Urinary bladder (tissue), 4 donors: ENCODE results near the gene TOM1. TPM values are rescaled to one million over a fixed set of nuclear protein-coding genes. Genes with fewer than 3 reads are reported as not detected.

Source experiments
- DNase-seq: peaks from one replicate; pipeline ENCODE4 v3.0.0-alpha.2; 2015; ENCODE audit errors: extremely low spot score
- H3K27ac ChIP-seq: one replicate; pipeline ENCODE4 v1.5.1; 2013; ENCODE audit warnings: low read depth, mild to moderate bottlenecking, moderate library complexity
- H3K36me3 ChIP-seq: one replicate; pipeline ENCODE4 v1.6.1; 2013; ENCODE audit warnings: mild to moderate bottlenecking, moderate library complexity; ENCODE audit not compliant: insufficient read depth
- H3K4me1 ChIP-seq: one replicate; pipeline ENCODE4 v1.6.1; 2013; ENCODE audit warnings: mild to moderate bottlenecking, moderate library complexity; ENCODE audit not compliant: insufficient read depth
- H3K4me3 ChIP-seq: one replicate; pipeline ENCODE4 v1.5.1; 2013; ENCODE audit warnings: low read depth, low read length
- WGBS: extraction: QIAGEN DNeasy Blood & Tissue Kit; methylation state at CpG from one replicate; pipeline ENCODE4 v1.1.7; 2013; 5-methylcytosine and 5-hydroxymethylcytosine counted together
- polyA plus RNA-seq: library from polyadenylated mRNA; stranded (reverse); fragments of 200-250 nt; gene quantifications from one replicate; pipeline ENCODE4 v1.2.3, GENCODE V29; 2013
- total RNA-seq: library from RNA; depleted of rRNA; stranded (reverse); fragments of >200 nt; gene quantifications from one replicate; pipeline ENCODE4 v1.2.3, GENCODE V29; 2014
- donor health status: healthy with polysubstance abuse.
- donor health status: healthy.

Gene TOM1
- total and polyA plus RNA-seq, 2 donors, result 15.0 to 35.3 TPM

DNA sequence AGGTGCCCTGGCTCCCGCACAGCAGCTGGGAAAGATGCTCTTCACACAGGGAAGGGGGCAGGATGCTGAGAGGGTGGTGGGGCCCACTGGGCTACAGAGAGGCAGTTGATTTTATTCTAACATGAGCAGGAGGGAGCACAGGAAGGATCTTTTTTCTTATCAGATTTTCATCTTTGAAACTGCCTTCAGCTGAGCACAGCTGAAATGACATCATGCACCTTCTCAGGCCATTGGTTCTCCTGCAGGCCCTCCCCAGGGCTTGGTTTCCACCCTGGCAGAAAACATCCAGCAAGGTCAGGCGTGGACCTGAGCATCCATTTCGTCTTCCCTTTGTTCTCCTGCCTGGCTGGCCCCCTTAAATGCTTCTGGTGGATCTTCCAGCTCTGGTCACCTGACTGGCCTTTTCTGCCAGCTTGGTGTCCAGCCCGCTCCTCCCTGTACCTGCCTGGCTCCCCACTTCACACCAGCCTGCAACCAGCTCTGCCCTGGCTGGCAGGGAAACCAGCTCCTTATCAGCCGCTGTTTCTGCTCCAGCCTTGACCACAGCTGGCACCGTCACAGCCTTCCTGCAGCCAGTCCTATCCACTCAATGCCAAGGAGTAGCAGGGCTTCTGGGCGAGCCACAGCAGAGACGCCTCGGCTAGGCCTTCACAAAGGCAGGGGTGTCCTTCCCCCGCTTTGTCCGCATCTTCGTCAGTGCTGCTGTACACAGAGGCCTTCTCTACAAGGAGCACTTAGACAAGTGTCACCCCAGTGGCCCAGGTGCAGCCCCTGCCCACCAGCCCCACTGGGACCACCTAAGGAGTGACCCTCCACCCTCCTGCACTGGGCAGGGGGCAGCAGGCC is 36.5 kb downstream of the TOM1 start:
- no peak for DNase-seq
- Histone ChIP-seq H3K36me3 (peaks cover 4% of the 10 kb centered on the region), H3K4me1 (no peaks in the 10 kb centered on the region), H3K4me3 (no peak overlapping the region), H3K27ac (no peak overlapping the region)
- 90% methylated on average over 12 of the region's 12 CpGs for WGBS

DNA sequence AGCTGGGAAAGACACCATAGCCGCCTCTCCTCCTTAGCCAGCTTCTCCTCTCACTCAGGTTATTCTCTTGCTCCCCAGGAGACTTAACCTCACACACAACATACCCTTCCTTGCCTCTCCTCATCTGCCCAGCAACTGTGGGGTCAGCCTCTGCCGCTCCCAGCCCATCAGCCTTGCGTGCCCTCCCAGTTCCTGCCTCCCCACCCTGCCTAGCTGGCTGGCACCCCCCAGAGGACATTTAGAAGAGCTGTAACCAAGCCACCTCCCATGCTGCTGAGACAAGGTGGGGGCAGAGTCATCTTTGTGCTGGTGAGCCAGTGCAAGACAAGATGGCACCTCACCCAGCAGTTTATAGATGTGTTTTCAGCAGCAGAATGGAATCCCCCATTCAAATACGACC is 38.2 kb downstream of the TOM1 start:
- no peak for DNase-seq
- WGBS, result 86% methylated on average over 4 of the region's 4 CpGs
- peaks cover 4% of the 10 kb centered on the region for H3K36me3 ChIP-seq

DNA sequence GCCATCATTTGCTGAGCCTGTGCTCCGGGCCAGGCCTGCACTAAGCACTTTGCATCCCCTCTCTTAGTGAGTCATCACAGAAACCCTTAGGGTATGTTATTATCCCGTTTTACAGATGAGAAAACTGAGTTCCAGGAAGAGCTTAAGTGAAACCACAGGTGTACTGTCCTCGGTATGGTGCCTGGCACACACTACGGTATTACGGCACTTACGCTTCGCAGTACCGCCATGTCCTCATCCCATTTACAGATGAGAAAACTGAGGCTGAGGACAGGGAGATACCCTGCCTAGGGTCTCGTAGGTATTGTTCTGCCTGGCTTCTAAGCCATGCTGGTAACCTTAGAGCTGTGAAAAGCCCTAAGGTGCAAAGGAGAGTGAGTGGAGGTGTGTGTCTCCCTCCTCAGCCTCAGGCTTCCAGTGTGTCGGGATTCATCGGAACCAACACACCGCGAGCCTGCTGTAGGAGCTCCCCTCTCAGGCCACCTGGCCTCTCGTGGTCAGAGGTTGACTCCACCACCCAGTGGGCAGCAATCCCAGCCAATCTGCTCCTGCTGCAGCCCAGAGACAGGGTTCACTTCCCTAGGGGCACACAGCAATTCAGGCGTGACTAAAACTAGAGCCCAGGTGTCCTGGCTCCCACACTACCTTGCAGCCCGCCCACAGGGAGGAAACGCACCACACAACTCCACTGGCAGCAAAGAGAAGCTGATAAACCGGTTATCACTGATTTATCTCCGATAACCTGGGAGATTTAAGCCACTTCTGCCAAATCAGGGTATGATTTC is 41.6 kb downstream of the TOM1 start:
- H3K27ac ChIP-seq, result no peak overlapping the region
- H3K4me3 ChIP-seq, result no peak overlapping the region
- no peaks in the 10 kb centered on the region for H3K4me1 ChIP-seq
- H3K36me3 ChIP-seq, result peaks cover 2% of the 10 kb centered on the region
- no peak for DNase-seq
- 92% methylated on average over 19 of the region's 19 CpGs for WGBS

More for the DNA sequence above, 38.2 kb downstream of the TOM1 start:
- Histone ChIP-seq H3K4me1 (no peaks in the 10 kb centered on the region), H3K27ac (no peak overlapping the region), H3K4me3 (no peak overlapping the region)

GRCh38 chr22:35342390-35342789 is 42.7 kb downstream of the TOM1 start:
- Histone ChIP-seq H3K4me1 (no peaks in the 10 kb centered on the region), H3K4me3 (no peak overlapping the region), H3K36me3 (peaks cover 2% of the 10 kb centered on the region), H3K27ac (no peak overlapping the region)
- 94% methylated on average over 4 of the region's 4 CpGs for WGBS
- DNase-seq, result no peak

GRCh38 chr22:35343664-35344550 is 44.2 kb downstream of the TOM1 start:
- Histone ChIP-seq H3K27ac (no peak overlapping the region), H3K36me3 (no peaks in the 10 kb centered on the region), H3K4me1 (no peaks in the 10 kb centered on the region), H3K4me3 (no peak overlapping the region)
- no peak for DNase-seq
- 97% methylated on average over 26 of the region's 26 CpGs for WGBS

- no peak for DNase-seq
- Histone ChIP-seq H3K36me3 (no peaks in the 10 kb centered on the region), H3K4me3 (no peak overlapping the region), H3K4me1 (no peaks in the 10 kb centered on the region), H3K27ac (no peak overlapping the region)
- WGBS, result 94% methylated on average over 14 of the region's 14 CpGs
These were observed 45.4 kb downstream of the TOM1 start for GRCh38 chr22:35344956-35345690.

DNA sequence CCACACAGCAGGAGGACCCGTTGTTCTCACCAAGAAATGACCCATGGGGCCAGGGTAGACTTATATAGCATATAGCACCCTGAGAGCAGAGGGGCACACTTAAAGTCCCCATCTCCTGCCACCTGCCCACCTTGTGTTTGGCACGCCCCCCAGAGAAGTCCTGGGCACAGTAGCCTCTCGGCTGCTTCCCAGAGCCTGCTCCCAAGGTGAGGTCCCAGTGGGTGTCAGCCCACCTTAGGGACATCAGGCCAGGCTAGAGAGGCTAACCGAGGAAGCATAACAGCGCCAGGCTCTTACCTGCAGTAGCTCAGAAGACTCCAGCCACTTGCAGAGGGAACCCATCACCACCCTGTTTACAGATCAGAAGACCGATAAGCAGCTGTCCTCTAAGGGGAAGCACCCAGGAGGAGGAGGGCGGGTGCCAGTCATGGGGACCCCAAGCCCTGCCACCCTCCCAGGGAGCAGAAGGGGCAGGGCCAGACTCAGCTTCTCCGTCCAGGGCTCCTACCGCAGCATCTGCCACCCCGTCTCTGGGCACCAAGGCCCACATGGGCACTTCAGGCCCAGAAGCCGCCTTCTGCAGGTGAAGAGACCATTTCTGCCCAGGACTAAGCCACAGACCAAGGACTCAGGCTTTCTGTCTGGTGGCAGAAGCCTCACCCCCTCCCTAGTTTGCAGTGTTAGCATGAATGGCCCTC is 46.3 kb downstream of the TOM1 start:
- Histone ChIP-seq H3K36me3 (no peaks in the 10 kb centered on the region), H3K4me1 (no peaks in the 10 kb centered on the region), H3K4me3 (no peak overlapping the region), H3K27ac (no peak overlapping the region)
- DNase-seq, result no peak
- 92% methylated on average over 11 of the region's 11 CpGs for WGBS

DNA sequence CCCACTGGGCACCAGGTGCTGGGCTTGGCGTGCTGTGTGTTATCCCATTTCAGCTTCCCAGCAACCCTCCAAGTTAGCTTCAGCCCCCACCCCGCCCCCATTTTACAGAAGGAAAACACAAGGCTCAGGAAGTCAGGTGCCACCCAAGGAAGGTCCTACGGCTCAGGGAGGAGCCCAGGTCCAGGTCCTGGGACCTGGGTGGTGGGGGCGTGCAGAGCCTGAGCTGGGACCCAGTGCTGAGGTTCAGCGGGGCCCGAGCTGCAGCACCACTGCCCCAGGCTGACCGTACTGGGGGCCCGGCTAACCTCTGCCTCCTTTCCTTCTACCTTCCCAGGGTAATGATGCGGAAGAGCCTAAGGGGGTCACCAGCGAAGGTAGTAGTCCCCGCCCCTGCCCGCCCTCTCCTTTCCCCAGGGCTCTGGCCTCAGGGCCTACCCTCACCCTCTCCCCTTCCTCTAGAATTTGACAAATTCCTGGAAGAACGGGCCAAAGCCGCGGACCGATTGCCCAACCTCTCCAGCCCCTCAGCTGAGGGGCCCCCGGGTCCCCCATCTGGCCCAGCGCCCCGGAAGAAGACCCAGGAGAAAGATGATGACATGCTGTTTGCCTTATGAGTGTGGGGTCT is 47.0 kb downstream of the TOM1 start:
- 87% methylated on average over 19 of the region's 19 CpGs for WGBS
- no peak overlapping the region for H3K27ac ChIP-seq

DNA sequence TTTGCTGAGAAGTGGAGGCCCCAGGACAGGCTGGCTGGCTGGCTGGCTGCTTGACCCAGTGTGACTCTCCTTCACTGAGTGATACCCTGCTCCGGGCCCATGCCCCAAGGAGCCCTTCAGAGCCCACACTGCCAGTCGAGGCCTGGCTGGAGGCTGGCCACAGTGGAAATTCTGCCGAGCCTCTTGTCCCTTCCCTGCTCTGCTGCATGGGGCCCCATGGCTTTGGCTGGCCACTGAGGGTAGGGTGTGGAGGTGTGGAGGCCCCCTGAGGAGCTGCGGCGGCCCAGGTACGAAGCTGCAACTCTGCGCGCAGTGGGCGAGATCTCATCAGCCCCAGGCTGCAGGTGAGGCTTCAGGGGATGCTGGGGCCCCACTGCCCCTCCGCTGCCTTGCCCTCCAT is 47.8 kb downstream of the TOM1 start:
- WGBS, result 92% methylated on average over 10 of the region's 10 CpGs
- H3K36me3 ChIP-seq, result no peaks in the 10 kb centered on the region

More for the DNA sequence above, 47.0 kb downstream of the TOM1 start:
- H3K36me3 ChIP-seq, result no peaks in the 10 kb centered on the region
- no peaks in the 10 kb centered on the region for H3K4me1 ChIP-seq
- H3K4me3 ChIP-seq, result no peak overlapping the region
- no peak for DNase-seq

DNA sequence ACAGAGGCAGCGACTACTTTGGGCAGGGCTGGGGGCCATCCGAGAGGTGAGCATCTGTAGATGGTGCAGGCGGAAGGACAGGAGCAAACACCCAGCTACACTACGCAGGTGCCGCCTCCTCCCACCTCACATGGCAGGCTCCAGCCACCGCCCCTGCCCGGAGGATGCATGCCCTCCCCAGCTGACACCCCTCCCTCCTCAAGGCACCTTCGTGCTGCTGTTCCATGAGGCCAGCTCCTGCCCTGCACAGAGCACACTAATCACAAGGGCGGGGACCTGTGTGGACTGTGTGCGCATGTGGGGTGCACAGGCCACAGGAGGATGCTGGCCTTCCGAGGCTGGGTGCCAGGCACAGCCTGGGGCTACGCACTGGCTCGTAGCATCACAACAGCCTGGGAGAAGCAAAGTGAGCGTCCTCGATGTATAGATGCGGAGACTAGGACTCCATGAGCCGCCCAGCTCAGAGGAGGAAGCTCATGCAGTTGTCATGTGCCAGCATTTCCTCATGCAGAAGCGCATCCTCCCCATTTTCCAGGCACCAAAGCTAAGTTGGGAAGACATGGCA is 48.4 kb downstream of the TOM1 start:
- no peaks in the 10 kb centered on the region for H3K4me1 ChIP-seq
- 93% methylated on average over 18 of the region's 18 CpGs for WGBS
- no peaks in the 10 kb centered on the region for H3K36me3 ChIP-seq
- H3K4me3 ChIP-seq, result no peak overlapping the region
- no peak for DNase-seq
- H3K27ac ChIP-seq, result no peak overlapping the region

More for the DNA sequence above, 47.8 kb downstream of the TOM1 start:
- DNase-seq, result no peak
- Histone ChIP-seq H3K4me1 (no peaks in the 10 kb centered on the region), H3K4me3 (no peak overlapping the region), H3K27ac (no peak overlapping the region)

DNA sequence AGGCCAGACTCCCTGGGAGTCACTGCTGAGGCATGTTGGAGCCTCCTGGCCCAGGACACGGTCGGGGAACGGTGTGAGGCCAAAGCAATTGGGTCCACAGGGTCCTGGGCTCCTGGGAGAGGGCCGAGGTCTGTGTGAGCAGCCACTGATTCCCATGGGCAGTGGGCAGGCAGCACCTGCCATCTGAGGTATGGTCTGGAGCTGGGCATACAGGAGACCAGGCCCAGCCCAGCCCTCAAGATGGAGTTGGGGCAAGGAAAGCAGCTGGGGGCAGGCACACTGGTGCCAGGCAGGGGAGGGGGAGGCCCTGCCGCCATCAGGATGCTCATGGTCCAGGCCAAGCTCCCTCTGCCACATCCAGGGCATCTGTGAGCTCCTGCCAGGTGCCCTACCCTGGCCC is 49.0 kb downstream of the TOM1 start:
- DNase-seq, result no peak
- WGBS, result 93% methylated on average over 5 of the region's 5 CpGs
- no peaks in the 10 kb centered on the region for H3K4me1 ChIP-seq
- H3K27ac ChIP-seq, result no peak overlapping the region
- no peaks in the 10 kb centered on the region for H3K36me3 ChIP-seq
- H3K4me3 ChIP-seq, result no peak overlapping the region

DNA sequence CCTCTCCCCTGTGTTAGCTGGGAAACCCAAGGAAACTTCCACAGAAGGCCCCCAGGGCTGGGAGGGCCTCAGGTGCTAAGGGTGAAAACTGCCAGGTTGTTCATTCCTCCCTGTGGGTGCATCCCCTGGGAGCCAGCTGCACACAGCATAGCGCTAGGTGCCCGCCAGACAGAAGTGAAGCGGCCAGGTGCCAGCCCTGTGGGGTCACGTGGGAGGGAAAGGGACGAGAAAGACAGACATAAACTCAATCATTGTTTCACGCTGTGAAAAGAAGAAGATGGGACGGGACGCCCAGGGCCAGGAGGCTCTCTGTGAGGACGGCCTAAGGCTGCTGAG is 49.6 kb downstream of the TOM1 start:
- Histone ChIP-seq H3K4me3 (no peak overlapping the region), H3K36me3 (no peaks in the 10 kb centered on the region), H3K27ac (no peak overlapping the region), H3K4me1 (no peaks in the 10 kb centered on the region)
- no peak for DNase-seq
- WGBS, result 51% methylated on average over 9 of the region's 9 CpGs
